OCI-LY3 (cell line): ENCODE measurements around the gene FES.

Source experiments
- H2AFZ ChIP-seq: fragments of 200-600, 300-600 bp; shearing (Covaris generic); 2 replicates; pipeline ENCODE4 v1.6.0; 2014; ENCODE audit warnings: antibody characterized with exemption, low read depth, low read length
- H3K27ac ChIP-seq: fragments of 200-600, 300-600 bp; sonication (generic); 2 replicates; pipeline ENCODE4 v1.5.1; 2014; ENCODE audit warnings: mild to moderate bottlenecking, low read length, moderate library complexity, mixed read lengths
- H3K27me3 ChIP-seq: fragments of 200-600, 300-600 bp; sonication (generic); 2 replicates; pipeline ENCODE4 v1.6.1; 2014; ENCODE audit warnings: low read depth, low read length, mixed read lengths
- H3K36me3 ChIP-seq: fragments of 200-600, 300-600 bp; sonication (generic); replicated peaks from 2 replicates; pipeline ENCODE3; 2014; ENCODE audit warnings: low read depth, low read length, mixed read lengths
- H3K4me1 ChIP-seq: fragments of 300-600, 200-600 bp; sonication (generic); 2 replicates; pipeline ENCODE4 v1.6.1; 2014; ENCODE audit warnings: low read length, mixed read lengths
- H3K4me2 ChIP-seq: fragments of 200-600, 300-600 bp; sonication (generic); 2 replicates; pipeline ENCODE4 v1.6.1; 2014; ENCODE audit warnings: low read length, mixed read lengths
- H3K4me3 ChIP-seq: fragments of 300-600, 200-600 bp; sonication (generic); 2 replicates; pipeline ENCODE4 v1.5.1; 2014; ENCODE audit warnings: antibody characterized with exemption, mild to moderate bottlenecking, low read length, moderate library complexity
- H3K79me2 ChIP-seq: fragments of 300-600, 200-600 bp; shearing (Covaris generic); 2 replicates; pipeline ENCODE4 v1.6.1; 2014; ENCODE audit warnings: mild to moderate bottlenecking, low read length, mixed read lengths
- H3K9ac ChIP-seq: fragments of 300-600, 200-600 bp; shearing (Covaris generic); 2 replicates; pipeline ENCODE4 v1.6.0; 2014; ENCODE audit warnings: mild to moderate bottlenecking, low read length, moderate library complexity
- H3K9me3 ChIP-seq: fragments of 200-600, 300-600 bp; shearing (Covaris generic); 2 replicates; pipeline ENCODE4 v1.6.1; 2014; ENCODE audit warnings: low read length, mixed read lengths; ENCODE audit not compliant: insufficient read depth
- H4K20me1 ChIP-seq: fragments of 200-600, 300-600 bp; sonication (generic); 2 replicates; pipeline ENCODE4 v1.6.1; 2016; ENCODE audit warnings: low read length, mixed read lengths; ENCODE audit not compliant: insufficient read depth
- CTCF ChIP-seq: fragments of 200-600, 300-600 bp; sonication (generic); IDR thresholded peaks from 2 replicates; pipeline ENCODE4 v1.5.1; 2014; ENCODE audit warnings: antibody characterized with exemption, low read length, low read depth
- EZH2phosphoT487 ChIP-seq: fragments of 200-600 bp; shearing (Covaris generic); IDR thresholded peaks from 2 replicates; pipeline ENCODE4 v1.6.1; 2018; ENCODE audit warnings: antibody characterized with exemption, mixed run types, low read depth

Gene FES

GRCh38 chr15:90857883-90858443 lies 26.3 kb upstream of the FES start:
- no peaks in the 10 kb centered on the region for H3K79me2 ChIP-seq
- 0 out of 2 replicates have a peak, but pooled peaks cover 3% of the 10 kb centered on the region for H3K27me3 ChIP-seq
- H4K20me1 ChIP-seq, result no peaks in the 10 kb centered on the region
- no peak overlapping the region for H2AFZ ChIP-seq
- no peak for TF ChIP-seq EZH2phosphoT487
- TF ChIP-seq CTCF, result no peak
- no peak overlapping the region for H3K9ac ChIP-seq
- no peaks in the 10 kb centered on the region for H3K9me3 ChIP-seq
- H3K4me2 ChIP-seq, result no peak overlapping the region
- no peak overlapping the region for H3K4me3 ChIP-seq
- H3K4me1 ChIP-seq, result peaks cover 14% of the 10 kb centered on the region
- no peak overlapping the region for H3K27ac ChIP-seq
- H3K36me3 ChIP-seq, result no peaks in the 10 kb centered on the region

- Histone ChIP-seq H3K9me3 (no peaks in the 10 kb centered on the region), H2AFZ (no peak overlapping the region), H3K9ac (no peak overlapping the region), H3K4me3 (no peak overlapping the region), H3K79me2 (no peaks in the 10 kb centered on the region), H3K27me3 (no peaks in the 10 kb centered on the region), H3K27ac (no peak overlapping the region), H3K4me2 (no peak overlapping the region), H3K36me3 (no peaks in the 10 kb centered on the region), H3K4me1 (peaks cover 9% of the 10 kb centered on the region), H4K20me1 (no peaks in the 10 kb centered on the region)
- TF ChIP-seq CTCF (no peak), EZH2phosphoT487 (no peak)
These were observed 24.8 kb upstream of the FES start for GRCh38 chr15:90859234-90860131.

GRCh38 chr15:90860450-90860849 lies 23.9 kb upstream of the FES start:
- Histone ChIP-seq H3K27ac (no peak overlapping the region), H3K79me2 (no peaks in the 10 kb centered on the region), H3K9ac (no peak overlapping the region), H3K9me3 (no peaks in the 10 kb centered on the region), H3K27me3 (no peaks in the 10 kb centered on the region), H2AFZ (no peak overlapping the region), H3K36me3 (no peaks in the 10 kb centered on the region), H3K4me2 (no peak overlapping the region), H3K4me1 (peaks cover 6% of the 10 kb centered on the region), H3K4me3 (no peak overlapping the region), H4K20me1 (no peaks in the 10 kb centered on the region)
- TF ChIP-seq CTCF (no peak), EZH2phosphoT487 (no peak)

- Histone ChIP-seq H2AFZ (no peak overlapping the region), H3K27ac (no peak overlapping the region), H3K79me2 (no peaks in the 10 kb centered on the region), H3K4me3 (no peak overlapping the region), H3K36me3 (no peaks in the 10 kb centered on the region), H3K4me2 (no peak overlapping the region), H3K9ac (no peak overlapping the region), H3K4me1 (peaks cover 6% of the 10 kb centered on the region), H3K9me3 (no peaks in the 10 kb centered on the region), H3K27me3 (peaks cover 4% of the 10 kb centered on the region; the same call in 1 of the 2 replicates), H4K20me1 (no peaks in the 10 kb centered on the region)
- no peak for TF ChIP-seq EZH2phosphoT487
- no peak for TF ChIP-seq CTCF
These were observed 23.2 kb upstream of the FES start for GRCh38 chr15:90860942-90861675.
